ENCODE results near the gene PTPRG. TPM values are rescaled to one million over a fixed set of nuclear protein-coding genes. Genes with fewer than 3 reads are reported as not detected.

PTPRG gene
- total RNA-seq, 6 experiments from 2014 or later, result 11.7 to 27.8 (median 14.7) TPM

GRCh38 chr3:61810953-61811497 lies 249.7 kb downstream of the PTPRG start:
- DNase-seq, result no peak
- no peak for ATAC-seq
- Histone ChIP-seq H3K4me3 (no peak overlapping the region), H3K27me3 (no peaks in the 10 kb centered on the region), H3K27ac (no peak overlapping the region), H3K36me3 (no peaks in the 10 kb centered on the region), H3K4me1 (peaks cover 0 to 40% (median 17%) of the 10 kb centered on the region in 4 donors), H3K9me3 (no peaks in the 10 kb centered on the region)
- TF ChIP-seq POLR2A (IDR thresholded peaks at IDR 0.05), result no peak
- TF ChIP-seq, protein P1, sequence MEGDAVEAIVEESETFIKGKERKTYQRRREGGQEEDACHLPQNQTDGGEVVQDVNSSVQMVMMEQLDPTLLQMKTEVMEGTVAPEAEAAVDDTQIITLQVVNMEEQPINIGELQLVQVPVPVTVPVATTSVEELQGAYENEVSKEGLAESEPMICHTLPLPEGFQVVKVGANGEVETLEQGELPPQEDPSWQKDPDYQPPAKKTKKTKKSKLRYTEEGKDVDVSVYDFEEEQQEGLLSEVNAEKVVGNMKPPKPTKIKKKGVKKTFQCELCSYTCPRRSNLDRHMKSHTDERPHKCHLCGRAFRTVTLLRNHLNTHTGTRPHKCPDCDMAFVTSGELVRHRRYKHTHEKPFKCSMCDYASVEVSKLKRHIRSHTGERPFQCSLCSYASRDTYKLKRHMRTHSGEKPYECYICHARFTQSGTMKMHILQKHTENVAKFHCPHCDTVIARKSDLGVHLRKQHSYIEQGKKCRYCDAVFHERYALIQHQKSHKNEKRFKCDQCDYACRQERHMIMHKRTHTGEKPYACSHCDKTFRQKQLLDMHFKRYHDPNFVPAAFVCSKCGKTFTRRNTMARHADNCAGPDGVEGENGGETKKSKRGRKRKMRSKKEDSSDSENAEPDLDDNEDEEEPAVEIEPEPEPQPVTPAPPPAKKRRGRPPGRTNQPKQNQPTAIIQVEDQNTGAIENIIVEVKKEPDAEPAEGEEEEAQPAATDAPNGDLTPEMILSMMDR (IDR thresholded peaks at IDR 0.05), result no peak
- intact Hi-C loops (cut with DNase I), result no loop called here
- 75% methylated on average over 1 of the region's 1 CpG for WGBS (ENCODE audit: insufficient coverage, low coverage, low lambda C conversion rate, missing lambda C conversion rate)

DNA sequence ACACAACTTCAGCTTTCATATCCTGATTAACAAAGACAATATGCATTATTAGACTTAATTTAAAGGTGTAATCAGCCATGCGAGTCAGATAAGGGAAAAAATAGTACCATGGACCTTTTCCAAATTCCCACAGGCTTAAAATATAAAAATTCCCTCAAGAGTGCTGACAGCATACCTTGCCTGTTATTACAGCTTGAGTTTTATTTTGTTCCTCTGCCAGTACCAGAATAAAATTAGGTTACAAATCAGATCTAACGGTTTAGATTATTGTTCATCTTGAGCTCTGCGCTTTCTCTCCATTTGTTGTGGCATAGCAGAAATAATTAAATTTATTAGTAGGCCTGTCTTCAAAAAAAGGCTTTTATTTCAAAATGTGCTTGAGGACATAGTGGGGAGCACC lies 250.3 kb downstream of the PTPRG start:
- ATAC-seq, result no peak
- DNase-seq, result no peak
- no peaks in the 10 kb centered on the region for H3K27me3 ChIP-seq
- TF ChIP-seq, protein P1 (IDR thresholded peaks at IDR 0.05), result no peak
- no peak for TF ChIP-seq POLR2A (IDR thresholded peaks at IDR 0.05)
- peaks cover 0 to 47% (median 17%) of the 10 kb centered on the region in 4 donors for H3K4me1 ChIP-seq
- no peaks in the 10 kb centered on the region for H3K9me3 ChIP-seq
- WGBS (ENCODE audit: insufficient coverage, low coverage, low lambda C conversion rate, missing lambda C conversion rate), result 81% methylated on average over 3 of the region's 3 CpGs
- H3K36me3 ChIP-seq, result no peaks in the 10 kb centered on the region
- intact Hi-C loops (cut with DNase I), result no loop called here
- no peak overlapping the region for H3K27ac ChIP-seq
- no peak overlapping the region for H3K4me3 ChIP-seq

DNA sequence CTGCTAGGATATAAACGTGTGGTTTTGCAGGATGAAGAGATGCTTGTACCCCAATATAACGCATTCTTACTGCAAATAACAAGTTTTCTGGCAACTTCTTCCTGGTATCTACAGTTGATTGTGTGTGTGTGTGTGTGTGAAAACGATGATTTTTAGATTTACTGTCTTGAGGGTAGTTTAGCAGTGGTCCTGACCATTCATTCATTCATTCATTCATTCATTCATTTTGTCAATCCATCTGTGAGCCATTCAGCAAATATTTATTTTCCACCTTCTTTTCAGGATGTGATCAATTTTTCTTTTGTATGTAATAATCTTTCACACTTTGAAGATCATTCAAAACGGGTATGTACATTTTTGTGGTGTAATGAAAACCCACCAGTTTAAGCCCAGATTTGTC lies 250.7 kb downstream of the PTPRG start:
- DNase-seq (no peak), ATAC-seq (no peak)
- H3K4me1 ChIP-seq, result peaks cover 0 to 47% (median 17%) of the 10 kb centered on the region in 4 donors
- H3K36me3 ChIP-seq, result no peaks in the 10 kb centered on the region
- no peaks in the 10 kb centered on the region for H3K27me3 ChIP-seq
- no peak for TF ChIP-seq POLR2A (IDR thresholded peaks at IDR 0.05)
- TF ChIP-seq, protein P1 (IDR thresholded peaks at IDR 0.05), result no peak
- no peak overlapping the region for H3K4me3 ChIP-seq
- intact Hi-C loops (cut with DNase I), result no loop called here
- no peak overlapping the region for H3K27ac ChIP-seq
- H3K9me3 ChIP-seq, result no peaks in the 10 kb centered on the region
- WGBS (ENCODE audit: insufficient coverage, low coverage, low lambda C conversion rate, missing lambda C conversion rate), result 88% methylated on average over 4 of the region's 4 CpGs

GRCh38 chr3:61812517-61812916 lies 251.1 kb downstream of the PTPRG start:
- TF ChIP-seq POLR2A (IDR thresholded peaks at IDR 0.05), result no peak
- TF ChIP-seq, protein P1 (IDR thresholded peaks at IDR 0.05), result no peak
- no peak overlapping the region for H3K27ac ChIP-seq
- ATAC-seq (no peak), DNase-seq (no peak)
- 94% methylated on average over 3 of the region's 3 CpGs for WGBS (ENCODE audit: insufficient coverage, low coverage, low lambda C conversion rate, missing lambda C conversion rate)
- H3K4me1 ChIP-seq, result peaks cover 0 to 47% (median 16%) of the 10 kb centered on the region in 4 donors
- H3K9me3 ChIP-seq, result no peaks in the 10 kb centered on the region
- intact Hi-C loops (cut with DNase I), result no loop called here
- H3K27me3 ChIP-seq, result no peaks in the 10 kb centered on the region
- H3K36me3 ChIP-seq, result no peaks in the 10 kb centered on the region
- H3K4me3 ChIP-seq, result no peak overlapping the region

Data from right lobe of liver (tissue), 6 donors.